GM21737 (cell line): Measurements from ENCODE around the gene GP2.
"Not testable (repeated sequence)": the region's sequence is repeated elsewhere in the genome, so short reads cannot be mapped to it uniquely, and the experiment has no call there.

Experiments
- ATAC-seq: cut with Tn5 transposase; IDR thresholded peaks from one replicate; pipeline ENCODE4 v1.9.1; 2021; ENCODE audit warnings: mild to moderate bottlenecking, moderate library complexity; ENCODE audit not compliant: unreplicated experiment

Gene GP2

DNA sequence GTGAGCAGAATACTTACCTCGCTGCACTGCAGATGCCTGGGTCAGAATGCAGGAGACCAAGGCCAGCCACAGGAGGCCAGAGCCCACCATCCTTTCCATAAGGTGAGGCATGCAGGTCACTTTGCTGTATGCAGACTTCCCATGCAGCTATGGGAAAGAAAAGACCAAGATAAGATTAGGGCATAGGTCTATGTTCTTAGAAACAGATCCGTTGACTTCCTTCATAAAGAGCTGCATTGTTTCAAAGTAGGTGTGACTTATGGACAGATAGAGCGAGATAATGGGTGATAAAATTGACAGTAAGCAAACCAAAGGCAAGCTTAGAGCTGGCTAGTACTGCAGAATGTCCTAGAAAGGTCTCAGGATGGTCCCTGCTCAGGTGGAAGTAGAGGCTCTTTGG lies 992 bp downstream of the GP2 start:
- no peak for ATAC-seq

DNA sequence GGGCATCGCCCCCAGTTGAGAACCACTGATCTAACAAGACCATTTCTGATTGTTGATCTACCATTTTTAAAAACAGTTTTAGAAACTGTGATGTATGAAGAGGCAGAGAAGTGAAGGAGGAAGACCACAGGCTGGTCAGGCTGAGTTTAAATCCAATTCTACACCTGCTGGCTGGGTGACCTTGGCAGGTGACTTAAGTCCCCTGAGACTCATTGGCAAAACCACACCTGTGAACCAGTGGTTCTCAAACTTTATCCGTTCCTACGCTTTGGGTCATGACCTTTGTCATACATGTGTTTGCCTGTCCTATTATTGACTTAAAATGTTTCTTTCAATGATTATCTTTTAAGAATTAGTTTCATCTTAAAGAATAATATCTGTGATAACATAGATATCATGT lies 2.3 kb downstream of the GP2 start:
- ATAC-seq: no peak

DNA sequence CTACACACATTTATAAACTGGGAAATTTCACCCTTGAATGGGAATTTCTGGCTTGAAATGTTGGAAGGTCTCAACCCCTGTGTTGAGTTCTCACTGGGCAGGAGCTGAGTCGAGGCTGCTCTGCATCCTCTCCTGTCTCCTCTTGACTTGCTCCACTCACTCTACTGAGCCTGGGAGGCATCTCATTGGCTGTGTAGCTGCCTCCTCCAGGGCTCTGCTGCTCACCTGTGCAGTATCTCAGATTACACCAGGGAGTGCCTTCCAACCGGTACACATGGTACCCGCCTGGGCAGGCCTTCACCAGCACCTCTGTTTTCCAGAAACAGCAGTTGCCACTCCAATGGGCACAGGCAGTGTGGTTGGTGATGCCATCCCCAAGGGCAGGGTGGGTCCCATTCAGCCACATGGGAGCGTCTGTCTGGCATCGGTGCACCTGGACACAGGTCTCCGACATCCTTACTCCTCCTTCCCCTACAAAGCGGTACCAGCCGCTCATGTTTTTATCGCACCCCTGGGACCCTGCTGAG lies 3.7 kb downstream of the GP2 start:
- no peak for ATAC-seq

DNA sequence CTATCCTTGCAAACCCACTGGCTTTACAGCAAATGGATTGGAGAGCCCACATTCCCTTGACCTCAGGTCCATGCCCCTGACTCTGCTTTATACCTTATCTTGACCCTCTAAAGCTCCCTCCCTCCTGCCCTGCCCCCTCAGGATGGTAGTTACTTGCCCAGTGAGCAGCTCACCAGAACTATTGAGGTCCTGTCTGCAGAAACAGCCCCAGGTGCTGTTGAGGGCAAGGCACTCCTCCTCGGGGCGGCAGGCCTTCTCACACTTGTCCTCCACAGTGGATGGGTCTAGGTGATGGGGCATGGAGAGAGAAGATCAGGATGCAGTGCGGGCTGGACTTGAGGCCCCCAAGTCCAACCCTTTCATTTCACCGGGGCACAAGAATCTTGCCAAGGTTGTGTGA lies 4.6 kb downstream of the GP2 start:
- no peak for ATAC-seq

DNA sequence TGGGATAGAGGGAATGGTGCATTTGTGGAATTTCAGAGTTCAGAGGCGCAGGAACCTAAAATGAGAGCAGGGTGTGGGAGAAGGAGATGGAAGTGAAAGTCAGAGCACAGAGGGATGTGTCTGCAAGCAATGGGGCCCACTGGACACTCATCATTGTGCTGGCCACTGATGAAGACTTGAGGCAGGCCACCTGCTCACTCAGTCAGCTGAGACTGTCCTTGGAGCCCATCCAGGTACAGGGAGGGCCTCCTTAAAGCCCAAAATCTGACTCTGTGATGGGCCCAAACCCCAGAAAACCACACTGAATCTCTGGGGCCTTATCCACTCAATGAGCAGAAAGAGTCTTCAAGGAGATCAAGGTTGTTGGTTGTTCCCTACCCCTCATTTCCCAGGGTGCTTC lies 5.6 kb downstream of the GP2 start:
- ATAC-seq: no peak

DNA sequence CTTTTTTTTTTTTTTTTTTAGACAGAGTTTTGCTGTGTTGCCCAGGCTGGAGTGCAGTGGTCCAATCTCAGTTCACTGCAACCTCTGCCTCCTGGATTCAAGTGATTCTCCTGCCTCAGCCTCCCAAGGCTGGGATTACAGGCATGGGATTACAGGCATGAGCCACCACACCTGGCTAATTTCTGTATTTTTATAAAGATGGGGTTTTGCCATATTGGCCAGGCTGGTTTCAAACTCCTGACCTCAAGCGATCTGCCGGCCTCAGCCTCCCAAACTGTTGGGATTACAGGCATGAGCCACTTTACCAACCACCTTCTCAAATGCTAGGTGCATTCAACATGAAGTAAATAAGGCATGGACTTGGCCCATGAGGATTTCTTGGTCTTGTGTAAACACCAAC lies 6.3 kb downstream of the GP2 start:
- ATAC-seq: not testable (repeated sequence)

DNA sequence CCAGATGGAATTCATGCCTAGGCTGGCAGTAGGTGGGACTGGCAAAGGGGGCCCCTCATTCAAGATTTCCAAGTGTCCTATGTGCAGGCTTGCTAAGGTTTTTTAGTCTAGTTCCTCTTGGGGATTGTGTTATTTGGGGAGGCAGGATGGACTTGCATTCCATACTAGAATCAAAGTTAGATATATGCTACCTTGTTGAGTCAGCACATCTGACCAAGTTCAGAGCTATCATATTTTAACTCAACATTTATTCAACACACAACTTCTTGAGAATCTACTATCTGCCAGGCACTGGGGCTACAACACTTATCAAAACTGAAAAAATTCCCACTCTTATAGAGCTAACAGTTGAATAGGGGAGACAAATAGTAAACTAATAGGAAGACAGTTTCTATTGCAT lies 6.7 kb downstream of the GP2 start:
- ATAC-seq: no peak

DNA sequence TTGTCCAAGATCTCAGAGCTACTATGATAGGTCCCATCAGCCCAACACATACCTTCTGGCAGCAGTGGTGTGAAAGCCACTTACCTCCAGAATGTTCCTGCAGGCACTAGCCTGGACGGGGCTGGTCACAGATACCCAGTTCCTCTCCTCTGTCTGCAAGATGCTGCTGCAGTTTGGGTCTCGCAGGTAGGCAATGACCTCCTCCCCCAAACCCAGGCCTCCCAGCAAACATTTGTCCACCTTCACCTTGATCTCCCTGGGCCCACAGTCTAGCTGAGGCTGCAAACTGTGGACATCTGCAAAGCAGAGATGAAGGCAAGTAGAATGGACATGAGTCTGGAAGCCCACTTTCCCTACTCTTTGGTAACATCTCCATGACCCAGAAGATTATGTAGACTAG lies 7.1 kb downstream of the GP2 start:
- ATAC-seq: no peak

DNA sequence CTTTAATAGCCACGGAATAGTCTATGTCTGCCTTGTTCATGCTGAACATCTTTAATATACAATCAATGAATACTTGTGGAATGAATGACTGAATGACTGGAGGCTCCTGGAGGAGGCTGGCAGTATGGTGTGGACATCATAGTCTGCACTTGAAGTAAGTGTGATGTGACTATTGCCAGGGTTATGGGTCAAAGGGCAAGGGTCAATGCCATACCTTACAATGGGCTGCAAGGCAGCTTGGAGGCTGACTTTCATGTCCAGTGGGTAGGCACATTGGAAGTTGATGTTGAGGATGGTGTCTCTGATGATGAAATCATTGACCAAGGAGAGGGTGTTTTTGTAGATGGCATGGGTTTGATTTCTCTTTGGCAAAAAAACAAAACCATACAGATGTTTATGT lies 7.9 kb downstream of the GP2 start:
- ATAC-seq: no peak

DNA sequence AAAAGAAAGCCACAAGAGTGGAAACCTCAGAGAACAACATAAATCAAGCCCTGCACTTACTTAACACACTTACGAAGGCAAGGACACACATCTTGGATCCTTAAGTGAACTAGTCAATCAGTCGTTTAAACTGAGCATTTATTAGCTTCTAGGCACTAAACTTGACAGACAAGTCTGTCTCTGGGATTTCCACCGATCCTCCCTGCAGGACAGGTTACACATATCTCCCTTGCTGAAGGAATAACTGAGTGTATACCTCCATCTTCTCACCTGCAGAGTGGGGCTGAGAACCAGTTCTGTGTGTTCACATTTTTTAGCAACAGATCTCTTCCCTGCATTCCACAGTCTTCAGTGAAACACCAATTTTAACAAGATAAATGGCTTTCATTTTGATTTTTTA lies 8.9 kb downstream of the GP2 start:
- ATAC-seq: no peak

DNA sequence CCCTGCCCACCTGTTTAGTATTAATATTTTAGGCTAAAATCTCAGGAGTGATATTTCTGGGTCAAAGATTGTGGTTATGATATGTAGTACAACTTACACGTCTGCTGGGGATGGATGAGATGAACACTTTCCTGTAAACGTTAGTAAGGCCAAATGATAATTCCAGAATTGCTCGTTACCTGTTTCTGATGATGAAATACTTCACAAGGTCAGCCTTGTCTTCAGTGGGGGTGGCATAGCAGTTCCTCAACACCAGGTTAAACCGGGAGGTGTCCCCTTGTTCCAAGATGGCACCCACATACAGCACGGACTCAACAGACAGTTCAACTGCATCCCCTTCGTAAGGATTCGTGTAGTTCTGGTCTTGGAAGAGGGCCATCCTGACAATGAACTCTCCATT lies 9.3 kb downstream of the GP2 start:
- no peak for ATAC-seq

DNA sequence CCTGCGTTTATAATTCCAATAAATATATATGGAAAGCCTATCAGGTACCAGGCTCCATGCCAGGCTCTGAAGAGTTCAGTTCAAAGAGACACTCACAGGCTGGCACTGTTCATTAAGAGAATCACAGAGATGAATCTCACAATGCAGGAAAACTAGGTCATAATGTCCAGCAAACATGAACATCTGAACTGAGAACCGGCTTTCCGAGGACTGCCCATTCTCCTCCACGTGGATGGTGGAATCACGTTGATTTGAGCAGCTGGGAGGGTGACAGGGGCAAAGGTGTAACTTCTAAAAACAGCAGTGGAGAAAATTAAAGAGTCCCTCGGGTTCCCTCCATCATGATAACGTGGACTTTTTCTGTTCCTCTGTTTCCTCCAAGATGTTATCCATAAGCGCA lies 10.2 kb downstream of the GP2 start:
- no peak for ATAC-seq

DNA sequence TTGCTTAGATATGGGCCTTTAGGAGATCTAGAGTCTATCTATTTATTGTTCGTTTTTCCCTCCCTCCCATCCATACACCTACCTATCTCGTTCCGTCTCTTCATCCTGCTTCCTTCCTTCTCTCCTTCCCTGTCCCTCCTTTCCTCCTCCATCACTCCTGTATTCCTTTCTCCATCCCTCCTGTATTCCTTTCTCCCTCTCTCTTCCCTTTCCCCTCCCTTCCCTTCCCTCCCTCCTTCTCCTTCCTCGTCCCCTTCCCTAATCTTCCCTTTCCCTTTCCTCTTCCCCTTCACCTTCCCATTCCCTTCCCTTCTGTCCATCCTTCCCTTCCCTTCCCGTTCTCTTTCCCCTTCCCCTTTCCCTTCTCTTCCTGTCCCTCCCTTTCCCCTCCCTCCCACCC lies 10.6 kb downstream of the GP2 start:
- no peak for ATAC-seq

DNA sequence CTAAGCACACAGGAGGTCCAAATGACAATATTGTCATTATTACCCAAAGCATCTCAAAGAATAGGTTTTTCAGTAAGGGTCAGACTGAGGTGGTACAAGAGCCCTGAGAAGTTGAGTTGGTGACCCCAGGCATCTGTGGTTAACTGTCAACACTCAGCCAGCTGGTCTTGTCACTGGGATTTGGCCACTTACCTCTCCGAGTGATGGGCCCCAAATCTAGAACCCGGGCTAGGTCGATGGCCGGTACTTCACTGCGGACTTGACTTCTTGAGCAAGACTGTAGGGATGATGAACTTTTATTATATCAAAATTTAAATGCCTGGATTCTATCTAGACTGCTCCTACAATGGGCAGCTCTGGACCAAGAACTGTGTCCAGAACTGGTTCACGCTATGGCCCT lies 11.5 kb downstream of the GP2 start:
- ATAC-seq: no peak

DNA sequence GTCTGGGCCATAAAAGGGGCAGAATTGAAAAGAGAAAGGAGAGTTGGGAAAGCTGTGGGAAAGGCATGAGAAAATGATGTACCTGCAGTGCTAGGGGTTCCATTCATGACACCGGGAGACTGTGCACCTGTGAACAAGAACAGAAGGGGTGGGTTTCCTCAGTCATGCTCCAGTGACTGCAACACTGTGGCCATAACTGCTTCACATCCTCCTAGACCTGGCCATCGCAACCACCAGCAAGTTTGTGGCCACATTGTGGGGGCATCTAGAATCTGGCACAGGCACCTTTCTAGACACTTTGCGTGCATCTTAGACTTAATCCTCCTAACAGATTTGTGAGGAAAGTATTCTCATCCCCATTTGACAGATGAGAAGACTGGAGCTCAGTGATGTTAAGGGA lies 12.7 kb downstream of the GP2 start:
- no peak for ATAC-seq

DNA sequence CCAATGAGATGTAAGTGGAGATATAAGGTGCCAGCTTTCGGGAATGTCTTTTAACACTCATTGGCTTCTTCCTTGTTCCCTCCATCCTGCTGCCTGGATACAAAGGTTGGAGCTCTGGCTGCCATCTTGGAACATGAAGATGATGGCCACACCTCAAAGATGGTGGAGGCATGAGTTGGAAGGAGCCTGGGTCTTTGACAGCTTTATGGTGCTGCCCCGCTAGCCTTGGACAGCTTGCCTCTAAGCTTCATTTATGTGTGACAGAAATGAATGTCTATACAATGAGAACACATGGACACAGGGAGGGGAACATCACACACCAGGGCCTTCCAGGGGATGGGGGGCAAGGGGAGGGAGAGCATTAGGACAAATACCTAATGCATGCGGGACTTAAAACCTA lies 13.6 kb downstream of the GP2 start:
- ATAC-seq: no peak

DNA sequence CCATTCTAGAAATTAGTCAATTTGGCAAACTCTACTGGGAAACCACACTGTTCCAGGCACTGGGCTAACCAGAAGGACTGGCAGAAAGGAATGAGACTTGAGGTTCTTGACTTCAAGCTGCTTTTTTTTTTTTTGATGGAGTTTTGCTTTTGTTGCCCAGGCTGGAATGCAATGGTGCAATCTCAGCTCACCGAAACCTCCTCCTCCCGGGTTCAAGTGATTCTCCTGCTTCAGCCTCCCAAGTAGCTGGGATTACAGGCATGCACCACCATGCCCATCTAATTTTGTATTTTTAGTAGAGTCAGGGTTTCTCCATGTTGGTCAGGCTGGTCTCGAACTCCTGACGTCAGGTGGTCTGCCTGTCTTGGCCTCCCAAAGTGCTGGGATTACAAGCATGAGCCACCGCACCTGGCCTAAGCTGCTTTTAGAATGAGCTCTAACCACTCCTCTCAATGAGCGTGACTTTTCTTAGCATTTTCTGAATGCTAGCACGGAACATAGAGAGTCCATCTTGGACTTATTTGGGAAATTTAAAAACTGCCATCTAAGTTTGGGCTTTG lies 14.7 kb downstream of the GP2 start:
- not testable (repeated sequence) for ATAC-seq

DNA sequence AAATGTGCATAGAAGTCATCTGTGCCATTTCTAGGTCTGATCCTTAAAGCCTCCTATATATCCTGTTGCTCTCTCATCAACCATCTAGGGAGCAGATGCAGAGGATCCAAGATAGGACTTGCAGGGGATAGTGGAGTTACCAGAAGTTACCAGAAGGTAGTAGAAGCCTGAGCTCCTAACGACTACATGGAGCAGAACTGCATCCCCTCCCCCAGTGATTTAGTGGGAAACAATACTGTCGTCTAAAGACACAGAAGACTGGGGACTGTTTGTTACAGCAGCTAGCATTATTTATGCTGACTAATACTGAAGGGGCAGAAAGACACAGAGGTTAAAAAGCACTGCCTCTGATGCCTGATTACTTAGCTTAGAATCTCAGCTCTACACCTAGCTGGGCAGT lies 15.8 kb downstream of the GP2 start:
- ATAC-seq: no peak

DNA sequence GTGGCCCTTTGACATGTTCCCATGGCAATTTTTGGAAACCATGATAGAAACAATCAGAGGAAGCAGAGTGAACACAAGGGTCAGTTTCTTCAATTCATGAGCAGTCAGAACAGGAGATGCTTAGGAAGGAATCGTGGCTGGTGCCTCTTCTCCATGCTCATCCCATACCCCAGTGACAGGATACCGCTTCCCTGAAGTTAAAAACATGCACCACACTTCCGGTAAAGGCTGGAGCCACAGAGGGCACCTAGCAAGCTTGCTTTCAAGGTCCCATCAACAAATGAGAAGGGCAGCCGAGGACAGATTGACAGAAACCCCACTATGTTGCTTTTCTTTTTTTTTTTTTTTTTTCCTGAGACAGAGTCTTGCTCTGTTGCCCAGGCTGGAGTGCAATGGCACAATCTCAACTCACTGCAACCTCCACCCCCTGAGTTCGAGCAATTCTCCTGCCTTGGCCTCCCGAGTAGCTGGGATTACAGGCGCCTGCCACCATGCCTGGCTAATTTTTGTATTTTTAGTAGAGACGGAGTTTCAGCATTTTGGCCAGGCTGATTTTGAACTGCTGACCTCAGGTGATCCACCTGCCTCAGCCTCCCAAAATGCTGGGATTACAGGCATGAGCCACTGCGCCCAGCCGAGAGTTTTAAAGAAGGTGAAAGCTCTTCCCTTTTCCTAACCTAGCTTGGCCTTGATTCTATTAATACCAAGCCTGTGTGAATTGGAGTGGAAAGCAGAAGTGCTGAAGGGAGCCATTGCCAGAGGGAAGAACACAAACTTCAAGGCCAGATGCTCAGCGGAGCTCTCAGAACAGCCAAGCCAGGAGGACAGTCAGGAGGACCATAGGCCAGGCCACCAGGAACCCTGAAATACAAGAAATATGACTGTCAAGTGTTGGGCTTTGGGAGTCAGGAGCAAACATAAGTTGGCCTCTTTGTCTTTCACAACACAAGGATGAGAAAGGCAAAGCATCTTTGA lies 16.6 kb downstream of the GP2 start:
- ATAC-seq: no peak

DNA sequence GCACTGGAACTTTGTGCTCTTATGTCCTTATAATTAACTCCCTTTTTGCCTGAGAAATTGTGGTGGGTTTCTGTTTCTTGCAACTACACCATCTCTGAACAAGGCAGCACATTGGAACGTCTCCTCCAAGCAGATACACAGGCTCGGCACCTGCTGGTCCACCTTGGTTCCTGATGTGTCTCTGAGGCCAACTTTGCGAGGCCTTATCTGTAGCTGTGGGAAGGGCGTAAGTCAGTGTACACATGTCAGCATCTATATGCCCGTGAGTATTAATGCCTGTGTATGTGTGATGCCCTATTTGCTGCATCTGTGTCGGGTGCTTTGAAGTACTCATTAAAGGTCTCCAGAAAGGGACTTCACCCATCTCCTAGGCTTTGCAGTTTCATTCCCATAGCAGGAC lies 17.5 kb downstream of the GP2 start:
- no peak for ATAC-seq

DNA sequence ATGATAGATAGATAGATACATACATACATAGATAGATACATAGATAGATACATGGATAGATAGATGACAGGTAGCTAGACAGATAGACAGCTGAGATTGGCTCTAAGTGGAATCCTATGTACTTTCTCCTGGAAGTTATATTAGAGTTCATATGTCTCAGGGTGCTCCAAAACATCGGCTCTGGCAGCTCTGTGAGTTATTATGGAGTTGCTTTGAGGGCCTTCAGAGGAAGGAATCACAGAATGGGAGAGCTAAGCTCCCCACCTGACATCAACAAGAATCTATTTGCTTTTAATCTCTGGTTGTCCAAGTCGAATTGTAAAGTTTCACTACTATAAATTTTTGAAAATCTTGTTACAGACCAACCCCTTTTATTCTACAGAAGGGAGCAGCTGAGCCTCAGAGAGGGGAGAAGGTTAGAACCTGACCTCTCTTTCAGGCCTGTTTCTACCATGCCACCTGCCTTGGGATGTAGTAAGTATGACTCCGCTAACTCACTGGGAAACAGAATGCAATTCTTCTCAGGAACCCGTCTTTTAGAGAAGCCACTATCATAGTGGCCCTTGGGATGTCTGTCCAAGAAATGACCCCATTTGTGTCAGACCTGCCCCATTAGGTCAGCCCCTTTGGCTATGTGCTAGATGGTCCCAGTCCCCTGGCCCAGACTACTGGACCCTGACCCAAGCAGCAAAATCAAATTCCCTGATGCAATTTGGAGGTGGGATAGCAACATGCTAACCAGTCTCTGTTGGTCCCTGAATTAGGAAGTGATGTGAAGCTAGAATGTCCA lies 18.3 kb downstream of the GP2 start:
- ATAC-seq: no peak

DNA sequence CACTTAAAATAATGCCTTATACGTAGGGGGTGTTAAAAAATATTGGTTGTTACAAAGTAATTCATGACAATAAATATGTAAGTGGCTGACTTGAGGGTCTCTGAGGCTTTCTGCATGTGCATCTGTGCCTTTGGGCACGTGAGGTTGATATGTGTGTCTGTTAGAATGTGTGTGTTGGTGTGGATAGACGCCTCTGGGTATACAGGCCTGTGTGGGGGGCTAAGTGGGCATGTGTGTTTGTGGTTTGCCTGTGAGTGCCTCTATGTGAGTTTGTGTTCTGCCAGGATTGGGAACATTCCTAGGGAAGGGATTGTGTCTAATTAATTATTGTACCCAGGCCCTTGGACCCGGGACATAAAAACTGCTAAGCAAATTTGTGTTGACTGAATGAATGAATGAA lies 19.0 kb downstream of the GP2 start:
- no peak for ATAC-seq
